ENCODE measurements around the gene TULP4. TPM values are rescaled to one million over a fixed set of nuclear protein-coding genes. Genes with fewer than 3 reads are reported as not detected.

The TULP4 gene
- total RNA-seq, 1 donor from 2014 or later: 252 TPM

DNA sequence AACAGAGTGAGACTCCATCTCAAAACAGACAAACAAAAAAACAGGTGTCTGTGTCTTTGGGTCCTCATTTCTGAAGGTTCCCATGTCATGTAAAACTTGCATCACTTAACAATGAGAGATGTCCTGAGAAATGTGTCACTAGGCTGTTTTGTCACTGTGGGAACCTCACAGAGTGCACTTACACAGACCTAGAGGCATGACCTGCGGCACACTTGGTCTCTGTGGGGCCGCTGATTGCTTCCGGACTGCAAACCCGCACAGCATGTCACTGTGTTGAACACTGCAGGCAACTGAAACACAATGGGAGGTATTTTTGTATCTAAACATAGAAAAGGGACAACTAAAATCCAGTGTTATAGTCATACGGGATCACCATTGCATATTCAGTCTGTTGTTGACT is 205.3 kb downstream of the TULP4 start:
- Mint-ChIP-seq H3K4me3 (peak overlapping the region; percentile 75), H3K27ac (peak overlapping the region; percentile 83), H3K9me3 (no peaks in the 10 kb centered on the region), H3K4me1 (peaks cover 14% of the 10 kb centered on the region), H3K36me3 (peaks cover 2% of the 10 kb centered on the region), H3K27me3 (ENCODE audit: insufficient read depth, low read depth) (no peaks in the 10 kb centered on the region)
- no peak overlapping the region for H3K27ac ChIP-seq
- no peaks in the 10 kb centered on the region for H4K20me1 ChIP-seq (ENCODE audit: low read depth)
- H3K9me3 ChIP-seq (ENCODE audit: low read depth): no peaks in the 10 kb centered on the region
- no peaks in the 10 kb centered on the region for H3K27me3 ChIP-seq
- H3K4me3 ChIP-seq: no peak overlapping the region
- peaks cover 7% of the 10 kb centered on the region for H3F3A ChIP-seq (ENCODE audit: low read depth)
- H3K9ac ChIP-seq: no peak overlapping the region
- H3K79me2 ChIP-seq (ENCODE audit: low read depth): no peaks in the 10 kb centered on the region
- no peaks in the 10 kb centered on the region for H3K36me3 ChIP-seq
- H3K4me1 ChIP-seq: peaks cover 12% of the 10 kb centered on the region
- no peak overlapping the region for H3K4me2 ChIP-seq
- DNase-seq (ENCODE audit: low spot score): no peak
- no peak overlapping the region for H2AFZ ChIP-seq (replicated peaks)
- TF ChIP-seq EZH2 (IDR thresholded peaks at IDR 0.05) (no peak), EZH2phosphoT487 (IDR thresholded peaks at IDR 0.05) (no peak)
- TF ChIP-seq, protein P1, sequence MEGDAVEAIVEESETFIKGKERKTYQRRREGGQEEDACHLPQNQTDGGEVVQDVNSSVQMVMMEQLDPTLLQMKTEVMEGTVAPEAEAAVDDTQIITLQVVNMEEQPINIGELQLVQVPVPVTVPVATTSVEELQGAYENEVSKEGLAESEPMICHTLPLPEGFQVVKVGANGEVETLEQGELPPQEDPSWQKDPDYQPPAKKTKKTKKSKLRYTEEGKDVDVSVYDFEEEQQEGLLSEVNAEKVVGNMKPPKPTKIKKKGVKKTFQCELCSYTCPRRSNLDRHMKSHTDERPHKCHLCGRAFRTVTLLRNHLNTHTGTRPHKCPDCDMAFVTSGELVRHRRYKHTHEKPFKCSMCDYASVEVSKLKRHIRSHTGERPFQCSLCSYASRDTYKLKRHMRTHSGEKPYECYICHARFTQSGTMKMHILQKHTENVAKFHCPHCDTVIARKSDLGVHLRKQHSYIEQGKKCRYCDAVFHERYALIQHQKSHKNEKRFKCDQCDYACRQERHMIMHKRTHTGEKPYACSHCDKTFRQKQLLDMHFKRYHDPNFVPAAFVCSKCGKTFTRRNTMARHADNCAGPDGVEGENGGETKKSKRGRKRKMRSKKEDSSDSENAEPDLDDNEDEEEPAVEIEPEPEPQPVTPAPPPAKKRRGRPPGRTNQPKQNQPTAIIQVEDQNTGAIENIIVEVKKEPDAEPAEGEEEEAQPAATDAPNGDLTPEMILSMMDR (IDR thresholded peaks at IDR 0.05): no peak

DNA sequence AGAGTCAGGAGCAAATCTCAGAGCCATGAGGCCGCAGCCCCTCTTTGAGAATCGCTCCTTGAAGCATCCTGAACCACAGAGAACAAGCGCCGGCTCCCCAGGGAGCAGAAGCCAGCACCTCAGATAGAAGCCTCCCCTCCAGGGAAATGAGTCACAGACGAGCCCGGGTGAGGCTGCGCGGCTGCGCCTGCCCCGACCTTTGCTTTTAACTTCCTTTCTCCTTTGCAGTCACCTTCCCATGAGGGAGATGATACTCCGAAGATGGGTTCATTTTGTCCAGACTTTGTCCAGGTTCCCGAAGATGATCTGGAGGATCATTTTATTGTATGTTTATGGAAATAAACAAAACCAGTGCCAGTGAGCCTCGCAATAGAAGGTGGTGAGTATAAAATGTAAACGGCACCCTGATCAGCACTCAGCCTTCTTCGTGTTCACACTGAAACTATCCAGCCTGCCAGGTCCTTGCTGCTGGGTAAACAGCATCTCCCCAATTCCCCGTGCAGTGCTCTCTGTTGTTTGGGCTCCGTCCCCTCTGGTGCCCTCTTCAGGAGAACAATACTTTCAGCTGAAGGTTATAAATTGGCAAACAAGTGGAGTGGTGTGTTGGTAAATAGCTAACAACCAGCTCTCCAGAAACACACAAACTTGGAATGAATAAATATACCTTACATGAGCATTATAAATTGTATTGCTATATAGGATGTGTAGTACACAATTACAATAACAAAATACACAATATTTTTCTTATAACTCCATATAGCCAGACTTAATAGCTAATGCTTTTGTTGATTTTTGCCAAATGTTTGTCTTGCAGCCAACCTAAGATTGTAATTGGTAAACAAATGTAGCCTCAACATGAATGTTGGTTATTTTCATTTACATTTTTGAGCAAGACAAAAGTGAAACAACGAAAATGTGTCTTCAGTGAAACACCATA is 206.2 kb downstream of the TULP4 start:
- TF ChIP-seq, protein P1 (IDR thresholded peaks at IDR 0.05): peak; percentile 70
- no peak for TF ChIP-seq EZH2phosphoT487 (IDR thresholded peaks at IDR 0.05)
- Histone ChIP-seq H3K4me2 (peak overlapping the region; percentile 78), H3K27me3 (no peaks in the 10 kb centered on the region), H4K20me1 (ENCODE audit: low read depth) (no peaks in the 10 kb centered on the region), H3K4me3 (peak overlapping the region; percentile 32), H3K9ac (no peak overlapping the region), H3K36me3 (no peaks in the 10 kb centered on the region), H3K79me2 (ENCODE audit: low read depth) (no peaks in the 10 kb centered on the region), H3F3A (ENCODE audit: low read depth) (peaks cover 7% of the 10 kb centered on the region), H2AFZ (replicated peaks) (peak overlapping the region; percentile 94), H3K9me3 (ENCODE audit: low read depth) (no peaks in the 10 kb centered on the region), H3K27ac (no peak overlapping the region), H3K4me1 (peaks cover 12% of the 10 kb centered on the region)
- H3K36me3 Mint-ChIP-seq: peaks cover 2% of the 10 kb centered on the region
- no peaks in the 10 kb centered on the region for H3K9me3 Mint-ChIP-seq
- no peak overlapping the region for H3K27ac Mint-ChIP-seq
- H3K27me3 Mint-ChIP-seq (ENCODE audit: insufficient read depth, low read depth): no peaks in the 10 kb centered on the region
- peaks cover 14% of the 10 kb centered on the region for H3K4me1 Mint-ChIP-seq
- DNase-seq (ENCODE audit: low spot score): peak; percentile 82
- H3K4me3 Mint-ChIP-seq: peak overlapping the region; percentile 75

DNA sequence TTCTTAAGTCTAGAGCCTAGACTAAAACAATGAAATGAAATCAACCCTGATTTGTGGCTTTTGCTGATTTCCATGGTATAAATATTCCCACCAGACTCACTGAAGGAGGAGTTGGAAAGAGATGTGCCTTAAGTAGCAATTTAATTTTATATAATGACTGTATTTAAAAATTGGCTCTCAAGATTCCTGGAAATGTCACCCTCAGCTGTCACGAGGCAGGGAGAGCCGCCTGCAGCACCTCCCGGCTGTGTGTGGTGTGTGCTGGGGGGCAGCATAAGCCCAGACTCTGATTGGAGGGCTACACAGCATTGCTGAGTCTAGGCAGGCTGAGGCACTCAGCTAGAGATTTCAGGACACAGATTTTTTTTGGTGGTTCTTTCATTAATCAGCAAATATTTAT is 207.0 kb downstream of the TULP4 start:
- no peak overlapping the region for H3K27ac ChIP-seq
- H3K4me3 ChIP-seq: no peak overlapping the region
- peak overlapping the region; percentile 9 for H2AFZ ChIP-seq (replicated peaks)
- H3K4me3 Mint-ChIP-seq: no peak overlapping the region
- no peak overlapping the region for H3K4me2 ChIP-seq
- no peaks in the 10 kb centered on the region for H3K27me3 ChIP-seq
- TF ChIP-seq EZH2 (IDR thresholded peaks at IDR 0.05): no peak
- no peak for TF ChIP-seq EZH2phosphoT487 (IDR thresholded peaks at IDR 0.05)
- TF ChIP-seq, protein P1 (IDR thresholded peaks at IDR 0.05): no peak
- peaks cover 12% of the 10 kb centered on the region for H3K4me1 ChIP-seq
- no peaks in the 10 kb centered on the region for H3K9me3 ChIP-seq (ENCODE audit: low read depth)
- H3K9me3 Mint-ChIP-seq: no peaks in the 10 kb centered on the region
- no peaks in the 10 kb centered on the region for H3K36me3 Mint-ChIP-seq
- no peaks in the 10 kb centered on the region for H3K36me3 ChIP-seq
- H4K20me1 ChIP-seq (ENCODE audit: low read depth): no peaks in the 10 kb centered on the region
- H3K79me2 ChIP-seq (ENCODE audit: low read depth): no peaks in the 10 kb centered on the region
- no peak overlapping the region for H3K27ac Mint-ChIP-seq
- no peak overlapping the region for H3K9ac ChIP-seq
- peaks cover 7% of the 10 kb centered on the region for H3F3A ChIP-seq (ENCODE audit: low read depth)
- DNase-seq (ENCODE audit: low spot score): no peak
- H3K4me1 Mint-ChIP-seq: peaks cover 14% of the 10 kb centered on the region
- no peaks in the 10 kb centered on the region for H3K27me3 Mint-ChIP-seq (ENCODE audit: insufficient read depth, low read depth)

Measured in neural progenitor cell (in vitro differentiated cells).